NCI-H1694 (cell line): Measurements from ENCODE around the gene OR2S2.
A peak's percentile ranks its signal among the peaks of the same experiment; 100 is the strongest.
"Not testable (repeated sequence)": the region's sequence is repeated elsewhere in the genome, so short reads cannot be mapped to it uniquely, and the experiment has no call there.

Experiments
- DNase-seq: peaks from one replicate; lab custom pipeline; 2025; lab: John Stamatoyannopoulos, UW

OR2S2 gene

GRCh38 chr9:35933550-35934067, 24.3 kb downstream of the OR2S2 start:
- no peak for DNase-seq

- DNase-seq, result no peak
These were observed 25.2 kb downstream of the OR2S2 start for GRCh38 chr9:35932735-35933134.

- DNase-seq, result no peak
These were observed 27.0 kb downstream of the OR2S2 start for GRCh38 chr9:35930989-35931388.

GRCh38 chr9:35930521-35930920, 27.4 kb downstream of the OR2S2 start:
- no peak for DNase-seq

- DNase-seq, result no peak
These were observed 28.6 kb downstream of the OR2S2 start for GRCh38 chr9:35929453-35929718.

GRCh38 chr9:35928591-35929452, 29.1 kb downstream of the OR2S2 start:
- DNase-seq, result no peak

GRCh38 chr9:35923927-35924763, 33.8 kb downstream of the OR2S2 start:
- no peak for DNase-seq

GRCh38 chr9:35923598-35923926, 34.4 kb downstream of the OR2S2 start:
- DNase-seq, result no peak

- no peak for DNase-seq
These were observed 37.8 kb downstream of the OR2S2 start for GRCh38 chr9:35920051-35920620.

- DNase-seq, result no peak
These were observed 38.5 kb downstream of the OR2S2 start for GRCh38 chr9:35919212-35920008.

- DNase-seq, result no peak
These were observed 39.2 kb downstream of the OR2S2 start for GRCh38 chr9:35918780-35919179.

GRCh38 chr9:35917261-35917660, 40.7 kb downstream of the OR2S2 start:
- no peak for DNase-seq

GRCh38 chr9:35915681-35916294, 42.2 kb downstream of the OR2S2 start:
- no peak for DNase-seq

GRCh38 chr9:35914301-35914807, 43.6 kb downstream of the OR2S2 start:
- DNase-seq, result no peak

- DNase-seq, result not testable (repeated sequence)
These were observed 44.5 kb downstream of the OR2S2 start for GRCh38 chr9:35913429-35913828.

GRCh38 chr9:35912791-35913400, 45.1 kb downstream of the OR2S2 start:
- DNase-seq, result no peak

GRCh38 chr9:35911690-35912089, 46.3 kb downstream of the OR2S2 start:
- no peak for DNase-seq

GRCh38 chr9:35910613-35911359, 47.2 kb downstream of the OR2S2 start:
- peak; percentile 73 for DNase-seq

- DNase-seq, result no peak
These were observed 48.0 kb downstream of the OR2S2 start for GRCh38 chr9:35909687-35910612.
